IMR-90 (cell line): Measurements from ENCODE around the gene TARS3. TPM values are rescaled to one million over a fixed set of nuclear protein-coding genes. Genes with fewer than 3 reads are reported as not detected.

ENCODE experiments used
- ATAC-seq: fragments of 200-7000 bp; cut with Tn5 transposase; 2 replicates; pipeline ENCODE4 v1.9.1; 2020; ENCODE audit warnings: low read depth, mild to moderate bottlenecking, moderate library complexity
- BruUV-seq: library from RNA; stranded (reverse); fragments of 400-500 nt; replicated peaks from 2 replicates; lab custom pipeline; 2021; lab: Mats Ljungman, UMichigan
- CTCF ChIA-PET: fragments of 300-600 bp; formaldehyde crosslinking; extraction: SDS; loops from one replicate; lab custom pipeline; 2021; ENCODE audit warnings: antibody characterized with exemption; lab: Yijun Ruan, JAX
- POLR2A ChIA-PET: fragments of 300-600 bp; sonication (Branson Sonifier 250); formaldehyde crosslinking; loops from one replicate; lab custom pipeline; 2022; ENCODE audit warnings: antibody characterized with exemption; ENCODE audit not compliant: unreplicated experiment; lab: Charles Lee
- DNase-seq: peaks from one replicate; pipeline ENCODE4 v3.0.0; 2013
- H2AFZ ChIP-seq: replicated peaks from 2 replicates; pipeline ENCODE3; 2013; ENCODE audit warnings: low read length, mild to moderate bottlenecking; ENCODE audit not compliant: poor library complexity
- H2AK5ac ChIP-seq: 2 replicates; pipeline ENCODE4 v1.6.1; 2013; ENCODE audit warnings: low read depth, low read length, inconsistent platforms
- H2AK9ac ChIP-seq: replicated peaks from 2 replicates; pipeline ENCODE3; 2013; ENCODE audit warnings: mild to moderate bottlenecking, low read depth, low read length, moderate library complexity; ENCODE audit not compliant: poor library complexity
- H2BK120ac ChIP-seq: 2 replicates; pipeline ENCODE4 v1.6.1; 2013; ENCODE audit warnings: low read depth, low read length, inconsistent platforms
- H2BK15ac ChIP-seq: 3 replicates; pipeline ENCODE4 v1.6.1; 2013; ENCODE audit warnings: low read depth, low read length, inconsistent platforms
- H2BK20ac ChIP-seq: 2 replicates; pipeline ENCODE4 v1.6.1; 2013; ENCODE audit warnings: low read depth, mild to moderate bottlenecking, inconsistent platforms, low read length, moderate library complexity
- H2BK5ac ChIP-seq: 2 replicates; pipeline ENCODE4 v1.6.1; 2013; ENCODE audit warnings: mild to moderate bottlenecking, low read depth, low read length, inconsistent platforms; ENCODE audit not compliant: poor library complexity, severe bottlenecking
- H3K14ac ChIP-seq: replicated peaks from 2 replicates; pipeline ENCODE4 v1.6.1; 2013; ENCODE audit warnings: low read depth, low read length, inconsistent platforms
- H3K18ac ChIP-seq: 2 replicates; pipeline ENCODE4 v1.6.1; 2013; ENCODE audit warnings: low read depth, low read length, control low read depth
- H3K23ac ChIP-seq: 2 replicates; pipeline ENCODE4 v1.6.1; 2013; ENCODE audit warnings: low read depth, low read length, inconsistent platforms
- H3K27ac ChIP-seq: 2 replicates; pipeline ENCODE4 v1.5.1; 2013; ENCODE audit warnings: mild to moderate bottlenecking, control low read depth, low read length; ENCODE audit not compliant: insufficient read depth
- H3K27me3 ChIP-seq: 2 replicates; pipeline ENCODE4 v1.6.1; 2013; ENCODE audit warnings: low read length; ENCODE audit not compliant: control insufficient read depth, insufficient read depth
- H3K36me3 ChIP-seq: 2 replicates; pipeline ENCODE4 v1.6.1; 2013; ENCODE audit warnings: low read length, mixed read lengths; ENCODE audit not compliant: control insufficient read depth, insufficient read depth
- H3K4ac ChIP-seq: 2 replicates; pipeline ENCODE4 v1.6.1; 2013; ENCODE audit warnings: low read depth, low read length, inconsistent platforms
- H3K4me1 ChIP-seq: 2 replicates; pipeline ENCODE4 v1.6.1; 2013; ENCODE audit warnings: low read length, mixed read lengths; ENCODE audit not compliant: control insufficient read depth, insufficient read depth
- H3K4me2 ChIP-seq: 2 replicates; pipeline ENCODE4 v1.6.1; 2013; ENCODE audit warnings: low read depth, mild to moderate bottlenecking, control low read depth, low read length, moderate library complexity
- H3K4me3 ChIP-seq: 2 replicates; pipeline ENCODE4 v1.5.1; 2013; ENCODE audit warnings: low read depth, mild to moderate bottlenecking, control low read depth, low read length, moderate library complexity; ENCODE audit not compliant: insufficient read depth
- H3K56ac ChIP-seq: 2 replicates; pipeline ENCODE4 v1.6.1; 2013; ENCODE audit warnings: low read length, inconsistent platforms; ENCODE audit not compliant: insufficient read depth; ENCODE audit errors: extremely low read depth
- H3K79me1 ChIP-seq, 2 experiments: 2 replicates each; pipeline ENCODE4 v1.6.1; 2013; ENCODE audit warnings: low read length in 2 of 2, inconsistent platforms in 1 of 2, low read depth in 1 of 2
- H3K9ac ChIP-seq: 2 replicates; pipeline ENCODE4 v1.6.1; 2013; ENCODE audit warnings: low read depth, low read length, control low read depth
- H3K9me1 ChIP-seq: 2 replicates; pipeline ENCODE4 v1.6.1; 2013; ENCODE audit warnings: low read length, inconsistent platforms; ENCODE audit not compliant: insufficient read depth
- H3K9me3 ChIP-seq: 2 replicates; pipeline ENCODE4 v1.6.1; 2013; ENCODE audit warnings: low read length; ENCODE audit not compliant: control insufficient read depth, insufficient read depth
- H4K20me1 ChIP-seq: 2 replicates; pipeline ENCODE4 v1.6.1; 2013; ENCODE audit warnings: low read length, inconsistent platforms; ENCODE audit not compliant: insufficient read depth
- H4K5ac ChIP-seq: 2 replicates; pipeline ENCODE4 v1.6.1; 2013; ENCODE audit warnings: mild to moderate bottlenecking, low read depth, low read length, control low read depth
- H4K8ac ChIP-seq, 2 experiments: 2 replicates each; pipeline ENCODE4 v1.6.1; 2013; ENCODE audit warnings: low read depth in 2 of 2, low read length in 2 of 2, control low read depth in 1 of 2, inconsistent platforms in 1 of 2
- H4K91ac ChIP-seq: 2 replicates; pipeline ENCODE4 v1.6.1; 2013; ENCODE audit warnings: low read depth, low read length, inconsistent platforms; ENCODE audit not compliant: insufficient read depth
- BHLHE40 ChIP-seq: fragments of 150-350 bp; IDR thresholded peaks from 2 replicates; pipeline ENCODE4 v1.6.1; 2016; ENCODE audit warnings: mild to moderate bottlenecking, low read depth, low read length
- CEBPB ChIP-seq: IDR thresholded peaks from 2 replicates; pipeline ENCODE4 v1.6.1; 2012; ENCODE audit warnings: low read depth, low read length, improper control_type of control experiment
- CHD1 ChIP-seq: IDR thresholded peaks from 2 replicates; pipeline ENCODE4 v1.6.1; 2012; ENCODE audit warnings: low read depth, low read length, improper control_type of control experiment
- CTCF ChIP-seq: conservative IDR thresholded peaks from 2 replicates; pipeline ENCODE4 v1.5.1; 2012; ENCODE audit warnings: mild to moderate bottlenecking, low read depth, low read length, improper control_type of control experiment
- ELK1 ChIP-seq: fragments of 150-350 bp; IDR thresholded peaks from 2 replicates; pipeline ENCODE4 v1.6.1; 2016; ENCODE audit warnings: low read depth, mild to moderate bottlenecking, low read length, moderate library complexity, borderline replicate concordance
- FOS ChIP-seq: fragments of 150-350 bp; IDR thresholded peaks from 2 replicates; pipeline ENCODE4 v1.6.1; 2016; ENCODE audit warnings: low read depth, low read length
- MAFK ChIP-seq: IDR thresholded peaks from 2 replicates; pipeline ENCODE4 v1.6.1; 2012; ENCODE audit warnings: low read depth, low read length, improper control_type of control experiment
- MAZ ChIP-seq: IDR thresholded peaks from 2 replicates; pipeline ENCODE4 v1.6.1; 2012; ENCODE audit warnings: low read depth, mild to moderate bottlenecking, low read length, improper control_type of control experiment, moderate library complexity, borderline replicate concordance
- MXI1 ChIP-seq: IDR thresholded peaks from 2 replicates; pipeline ENCODE4 v1.6.1; 2012; ENCODE audit warnings: low read depth, mild to moderate bottlenecking, low read length, moderate library complexity, borderline replicate concordance
- NFE2L2 ChIP-seq: fragments of 150-350 bp; IDR thresholded peaks from 2 replicates; pipeline ENCODE4 v1.6.1; 2016; ENCODE audit warnings: low read depth, mild to moderate bottlenecking, low read length
- POLR2A ChIP-seq: IDR thresholded peaks from 2 replicates; pipeline ENCODE4 v1.6.1; 2012; ENCODE audit warnings: mild to moderate bottlenecking, low read depth, low read length
- RAD21 ChIP-seq: IDR thresholded peaks from 2 replicates; pipeline ENCODE4 v1.6.1; 2012; ENCODE audit warnings: low read length, improper control_type of control experiment
- RCOR1 ChIP-seq: IDR thresholded peaks from 2 replicates; pipeline ENCODE4 v1.6.1; 2012; ENCODE audit warnings: mild to moderate bottlenecking, low read length, improper control_type of control experiment; ENCODE audit not compliant: insufficient replicate concordance
- RFX5 ChIP-seq: IDR thresholded peaks from 2 replicates; pipeline ENCODE4 v1.8.0; 2012; ENCODE audit warnings: low read depth, mild to moderate bottlenecking, low read length, moderate library complexity
- SMC3 ChIP-seq: fragments of 150-350 bp; IDR thresholded peaks from 2 replicates; pipeline ENCODE4 v1.6.1; 2016; ENCODE audit warnings: low read depth, mild to moderate bottlenecking, antibody characterized with exemption, low read length, moderate library complexity
- USF2 ChIP-seq: fragments of 150-350 bp; IDR thresholded peaks from 2 replicates; pipeline ENCODE4 v1.6.1; 2017; ENCODE audit warnings: mild to moderate bottlenecking, antibody characterized with exemption, low read length, low read depth
- WGBS, 2 experiments: methylation state at CpG; one replicate each; pipeline versions ENCODE4 v1.1.5 to v1.1.7; 2013; ENCODE audit warnings: missing lambda C conversion rate in 2 of 2; ENCODE audit not compliant: insufficient read length in 1 of 2; ENCODE audit errors: extremely low coverage in 2 of 2; 5-methylcytosine and 5-hydroxymethylcytosine counted together
- dilution Hi-C: fragments of 300-500 bp; cut with HindIII; formaldehyde crosslinking; loops from one replicate; pipeline ENCODE4 v1.14.3; 2018; ENCODE audit warnings: low sequenced_read_pairs; ENCODE audit not compliant: unreplicated experiment
- in situ Hi-C: fragments of 300-500 bp; cut with MboI; formaldehyde crosslinking; loops from 3 replicates; pipeline ENCODE4 v1.14.3; 2019; ENCODE audit warnings: low sequenced_read_pairs, inconsistent platforms, mixed read lengths
- intact Hi-C: fragments of 100-400 bp; cut with micrococcal nuclease; formaldehyde crosslinking; loops from 2 replicates; pipeline ENCODE4 v1.10.0; 2022
- polyA plus RNA-seq, 3 experiments: library from polyadenylated mRNA; depleted of rRNA; stranded (reverse); fragments of >200 nt; gene quantifications; 2 replicates each; pipeline ENCODE4 v1.2.3, GENCODE V29; 2012; ENCODE audit warnings: low replicate concordance in 1 of 3
- total RNA-seq: library from RNA; depleted of rRNA; stranded (reverse); fragments of >200 nt; gene quantifications from 2 replicates; pipeline ENCODE4 v1.2.3, GENCODE V29; 2012

The TARS3 gene
- total and polyA plus RNA-seq, 2 of the 4 experiments (the other 2 are of a cell fraction) = 3.4 to 9.3 TPM

- Histone ChIP-seq H3K4me2 (no peak overlapping the region), H4K5ac (no peak overlapping the region), H3K36me3 (no peaks in the 10 kb centered on the region), H3K9me3 (no peaks in the 10 kb centered on the region), H2BK15ac (no peak overlapping the region), H4K20me1 (no peaks in the 10 kb centered on the region), H2BK5ac (no peak overlapping the region), H3K14ac (no peak overlapping the region), H3K23ac (no peak overlapping the region), H3K27ac (no peak overlapping the region), H2AK5ac (no peak overlapping the region), H3K4me1 (peaks cover 3% of the 10 kb centered on the region), H3K9ac (no peak overlapping the region), H2BK20ac (no peak overlapping the region), H3K18ac (no peak overlapping the region), H2AFZ (no peak overlapping the region), H4K8ac (no peak overlapping the region), H3K9me1 (no peaks in the 10 kb centered on the region), H2BK120ac (no peak overlapping the region), H3K4me3 (no peak overlapping the region), H3K27me3 (no peaks in the 10 kb centered on the region), H3K79me1 (no peaks in the 10 kb centered on the region), H4K91ac (no peak overlapping the region), H3K4ac (no peak overlapping the region), H3K56ac (no peak overlapping the region), H2AK9ac (no peak overlapping the region)
- TF ChIP-seq RFX5 (no peak), CEBPB (no peak), ELK1 (no peak), CTCF (no peak), CHD1 (no peak), MAFK (no peak), RAD21 (no peak), USF2 (no peak), MAZ (no peak), SMC3 (no peak), FOS (no peak), MXI1 (no peak), BHLHE40 (no peak), RCOR1 (no peak), POLR2A (no peak), NFE2L2 (no peak)
- BruUV-seq = no TSS peak
- ChIA-PET POLR2A (no interaction called here), CTCF (interaction anchor here (0.6 to 1.0 kb wide), 2 partner anchors 14 to 101 kb away, joined by 3 read pairs; no protein-coding TSS in a partner anchor)
- in situ Hi-C loops (no loop called here), intact Hi-C loops (no loop called here), dilution Hi-C loops (no loop called here)
- ATAC-seq = no peak
- no peak for DNase-seq
- WGBS, 2 experiments = no CpG with 5 or more reads among the region's 3 CpGs
Observed at GRCh38 chr15:101621961-101622360, 102.3 kb downstream of the TARS3 start.
